Posterior vena cava (tissue), 2 donors: ENCODE results near the gene ATOSB. TPM values are rescaled to one million over a fixed set of nuclear protein-coding genes. Genes with fewer than 3 reads are reported as not detected.
A peak's percentile ranks its signal among the peaks of the same experiment; 100 is the strongest.
"Not testable (repeated sequence)": the region's sequence is repeated elsewhere in the genome, so short reads cannot be mapped to it uniquely, and the experiment has no call there.

ENCODE experiments used
- DNase-seq: peaks from one replicate; pipeline ENCODE4 v3.0.0-alpha.2; 2020; ENCODE audit warnings: low spot score
- intact Hi-C, 2 donors: fragments of 100-400 bp; cut with DNase I; formaldehyde crosslinking; loops; one replicate each; pipeline versions ENCODE4 v1.14.1 to v1.14.2; 2022 to 2023
- long read RNA-seq, 2 donors: library from polyadenylated mRNA; unstranded; transcript quantifications; one replicate each; pipeline ENCODE4 v2.0.0, GENCODE V29; 2020 to 2021
- total RNA-seq, 2 donors: library from RNA; stranded (reverse); fragmentation: NEBNext Ultra II Directional; extraction: Animal tissue kit (Norgen Biotek cat#: 25700); gene quantifications; one replicate each; pipeline ENCODE4 v1.2.1, GENCODE V29; 2021
- donor health status: DM: yes; HTN: yes; CAD: no.
- donor health status: DM: yes; HTN: yes; CAD: no.

ATOSB gene
- total RNA-seq: 10 to 100 TPM; 21.6 to 26.5 TPM
- long read RNA-seq, donor 1, partial matches to known transcripts: 8 of 14 reads
- long read RNA-seq, donor 1, other reads (novel, unspliced or antisense): 6 of 14 reads
- long read RNA-seq, donor 2, partial matches to known transcripts: 24 of 30 reads
- long read RNA-seq, donor 2, other reads (novel, unspliced or antisense): 3 of 30 reads

- peak; percentile 99 for DNase-seq
- intact Hi-C loops: loop anchor here (5.0 to 10.0 kb wide), 4 partner anchors 141 to 439 kb away; no protein-coding TSS in a partner anchor
These were observed at the start of gene ATOSB for GRCh38 chr9:35115680-35116538. TSS of gene ATOSB (minus strand) at chr9:35115862. CDS start at chr9:35108274, 7,588 bp downstream.

- no peak for DNase-seq
- intact Hi-C loops: no loop called here
These were observed 49.0 kb upstream of the ATOSB start for GRCh38 chr9:35164711-35165110.

- DNase-seq: no peak
- intact Hi-C loops: no loop called here
These were observed 47.8 kb upstream of the ATOSB start for GRCh38 chr9:35163413-35163812.

- no peak for DNase-seq
- intact Hi-C loops: no loop called here
These were observed 47.1 kb upstream of the ATOSB start for GRCh38 chr9:35162605-35163315.

- DNase-seq: peak; percentile 97
- intact Hi-C loops: no loop called here
These were observed 46.3 kb upstream of the ATOSB start, which contains the start of gene UNC13B for GRCh38 chr9:35161713-35162604. TSS of gene UNC13B (plus strand) at chr9:35162009. CDS start at chr9:35162284, 275 bp downstream.

- intact Hi-C loops: no loop called here
- no peak for DNase-seq
These were observed 43.0 kb upstream of the ATOSB start for GRCh38 chr9:35158501-35159280.

- intact Hi-C loops, DNase-seq: not testable (repeated sequence)
These were observed 42.2 kb upstream of the ATOSB start for GRCh38 chr9:35157836-35158235.

- intact Hi-C loops: no loop called here
- no peak for DNase-seq
These were observed 41.1 kb upstream of the ATOSB start for GRCh38 chr9:35156781-35157180.

- intact Hi-C loops: no loop called here
These were observed 37.3 kb upstream of the ATOSB start for GRCh38 chr9:35152926-35153325.

GRCh38 chr9:35147941-35148563, 32.4 kb upstream of the ATOSB start:
- intact Hi-C loops, DNase-seq: not testable (repeated sequence)

More at GRCh38 chr9:35152926-35153325, 37.3 kb upstream of the ATOSB start:
- DNase-seq: no peak

- intact Hi-C loops: no loop called here
- no peak for DNase-seq
These were observed 26.4 kb upstream of the ATOSB start for GRCh38 chr9:35142037-35142436.

- intact Hi-C loops: no loop called here
- DNase-seq: no peak
These were observed 24.4 kb upstream of the ATOSB start for GRCh38 chr9:35140093-35140492.

GRCh38 chr9:35136866-35137265, 21.2 kb upstream of the ATOSB start:
- intact Hi-C loops: no loop called here
- no peak for DNase-seq

GRCh38 chr9:35135988-35136387, 20.3 kb upstream of the ATOSB start:
- intact Hi-C loops: no loop called here
- DNase-seq: no peak

- intact Hi-C loops: loop anchor here in 1 of 2 donors (5.0 kb wide), 1 partner anchor 628 kb away; no protein-coding TSS in a partner anchor
- no peak for DNase-seq
These were observed 19.3 kb upstream of the ATOSB start for GRCh38 chr9:35134920-35135319.

- peak; percentile 97 for DNase-seq
- intact Hi-C loops: loop anchor here (5.0 to 10.0 kb wide), 4 partner anchors 140 to 438 kb away; no protein-coding TSS in a partner anchor
These were observed 1.4 kb upstream of the ATOSB start for GRCh38 chr9:35116898-35117551.

GRCh38 chr9:35116539-35116897, 856 bp upstream of the ATOSB start:
- DNase-seq: no peak
- intact Hi-C loops: loop anchor here (5.0 to 10.0 kb wide), 4 partner anchors 141 to 438 kb away; no protein-coding TSS in a partner anchor
